Esophagus squamous epithelium (tissue), 4 donors: ENCODE data around the gene LRP8.

Source experiments
- CTCF ChIP-seq, 6 experiments: fragments of 450-650 bp in 4 of 6; fragments of 200-600 bp in 2 of 6; sonication (generic) in 2 of 6; IDR thresholded peaks; one replicate each; pipeline ENCODE4 v1.5.1; 2016 to 2019; ENCODE audit warnings: antibody characterized with exemption in 6 of 6, mild to moderate bottlenecking in 4 of 6, moderate library complexity in 4 of 6
- POLR2A ChIP-seq, 4 donors: fragments of 450-650 bp; IDR thresholded peaks; one replicate each; pipeline ENCODE4 v1.6.1; 2017; ENCODE audit warnings: antibody characterized with exemption in 4 of 4, mild to moderate bottlenecking in 4 of 4, moderate library complexity in 3 of 4

DNA sequence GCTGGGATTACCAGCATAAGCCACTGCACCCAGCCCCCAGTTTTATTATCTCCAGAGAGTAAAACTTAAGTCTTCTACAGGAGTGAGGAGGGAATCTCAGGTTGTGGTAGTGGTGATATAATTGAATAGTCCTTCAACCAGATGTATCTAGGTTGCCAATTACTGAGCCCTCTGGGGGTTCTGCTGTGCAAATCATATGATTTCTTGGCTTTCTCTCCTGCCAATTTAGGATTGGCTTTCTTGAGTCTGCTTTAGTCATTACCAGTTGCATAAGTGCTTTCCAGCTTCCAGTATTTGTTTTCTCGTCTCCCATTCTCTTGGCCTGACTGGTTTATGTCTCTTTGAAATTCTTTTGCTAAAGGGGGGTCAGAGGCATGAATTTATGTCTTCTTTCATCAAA, 120.1 kb downstream of the LRP8 start:
- TF ChIP-seq POLR2A (IDR thresholded peaks at IDR 0.05) (no peak), CTCF (IDR thresholded peaks at IDR 0.05) (no peak)
